Right lobe of liver (tissue), 4 donors: ENCODE data around the gene SLN.

Source experiments
- CTCF ChIP-seq, 4 donors: fragments of 200-600 bp in 3 of 4; fragments of 450-650 bp in 1 of 4; IDR thresholded peaks; one replicate each; pipeline versions ENCODE4 v1.5.1 to v1.8.0; 2016 to 2022; ENCODE audit warnings: antibody characterized with exemption in 4 of 4, mild to moderate bottlenecking in 2 of 4
- POLR2A ChIP-seq: fragments of 450-650 bp; IDR thresholded peaks from one replicate; pipeline ENCODE4 v1.6.1; 2017; ENCODE audit warnings: antibody characterized with exemption, mild to moderate bottlenecking
- donor health status: DM: no; HTN: no; CAD: no.
- donor health status: DM: no; HTN: no; CAD: no.
- donor health status: DM: no; HTN: yes; CAD: no.

- TF ChIP-seq POLR2A (no peak), CTCF (IDR thresholded peaks at IDR 0.05) (no peak)
These were observed 7.9 kb upstream of the SLN start for GRCh38 chr11:107719557-107720302.
